MCF 10A (cell line): Measurements from ENCODE around the gene HPCAL1. TPM values are rescaled to one million over a fixed set of nuclear protein-coding genes. Genes with fewer than 3 reads are reported as not detected.
A peak's percentile ranks its signal among the peaks of the same experiment; 100 is the strongest.

Experiments used
- BruUV-seq: library from RNA; stranded (reverse); fragments of 400-500 nt; replicated peaks from 2 replicates; lab custom pipeline; 2021; lab: Mats Ljungman, UMichigan
- CTCF ChIA-PET: fragments of 300-600 bp; sonication (Branson Sonifier 250); formaldehyde crosslinking; extraction: SDS; loops from one replicate; lab custom pipeline; 2021; ENCODE audit warnings: antibody characterized with exemption, inconsistent platforms; lab: Yijun Ruan, JAX
- POLR2A ChIA-PET: fragments of 300-600, 350-650 bp; sonication (Branson Sonifier 250); formaldehyde crosslinking; extraction: SDS; loops from one replicate; lab custom pipeline; 2020; ENCODE audit warnings: antibody characterized with exemption, inconsistent platforms; lab: Yijun Ruan, JAX
- DNase-seq: peaks from one replicate; pipeline ENCODE4 v3.0.0-alpha.2; 2018; ENCODE audit not compliant: unreplicated experiment
- H3K27ac Mint-ChIP-seq: one replicate; pipeline ENCODE4 v1.8.0; 2022; ENCODE audit warnings: mild to moderate bottlenecking, low read depth, mixed read lengths; ENCODE audit not compliant: unreplicated experiment
- H3K27me3 Mint-ChIP-seq: one replicate; pipeline ENCODE4 v1.8.0; 2022; ENCODE audit warnings: mixed read lengths; ENCODE audit not compliant: insufficient read depth, unreplicated experiment
- H3K36me3 Mint-ChIP-seq: one replicate; pipeline ENCODE4 v1.8.0; 2022; ENCODE audit warnings: mild to moderate bottlenecking, moderate library complexity, mixed read lengths; ENCODE audit not compliant: insufficient read depth, unreplicated experiment
- H3K4me1 Mint-ChIP-seq: one replicate; pipeline ENCODE4 v1.8.0; 2022; ENCODE audit warnings: mixed read lengths; ENCODE audit not compliant: insufficient read depth, unreplicated experiment
- H3K4me3 Mint-ChIP-seq: one replicate; pipeline ENCODE4 v1.8.0; 2022; ENCODE audit warnings: mild to moderate bottlenecking, moderate library complexity, mixed read lengths; ENCODE audit not compliant: unreplicated experiment
- H3K9me3 Mint-ChIP-seq: one replicate; pipeline ENCODE4 v1.8.0; 2022; ENCODE audit warnings: mixed read lengths; ENCODE audit not compliant: unreplicated experiment
- CTCF ChIP-seq: fragments of 200-600 bp; IDR thresholded peaks from one replicate; pipeline ENCODE4 v1.8.0; 2022; ENCODE audit warnings: antibody characterized with exemption, mild to moderate bottlenecking; ENCODE audit not compliant: unreplicated experiment
- intact Hi-C: fragments of 100-400 bp; cut with micrococcal nuclease; formaldehyde crosslinking; loops from 2 replicates; pipeline ENCODE4 v1.14.1; 2022
- total RNA-seq: library from RNA; stranded (reverse); gene quantifications from 2 replicates; pipeline ENCODE4 v1.2.3, GENCODE V29; 2022

The HPCAL1 gene
- total RNA-seq, 1 experiment from 2014 or later: 144 TPM

GRCh38 chr2:10447895-10448575 is 145.3 kb downstream of the HPCAL1 start, which contains the start of gene ODC1:
ODC1 (minus strand) TSS chr2:10448327; CDS start chr2:10445032, 3,295 bp downstream.
- POLR2A ChIA-PET: interaction anchor here (0.6 to 3.0 kb wide), 11 partner anchors 9 to 604 kb away, joined by 3 to 19 read pairs (median 4); partner anchors contain the start of gene NOL10
- DNase-seq: peak; percentile 86
- TF ChIP-seq CTCF: no peak
- H3K9me3 Mint-ChIP-seq: no peaks in the 10 kb centered on the region
- H3K36me3 Mint-ChIP-seq: peaks cover 23% of the 10 kb centered on the region
- H3K27me3 Mint-ChIP-seq: no peaks in the 10 kb centered on the region
- CTCF ChIA-PET: interaction anchor here (0.6 to 8.9 kb wide), 9 partner anchors 11 to 675 kb away, joined by 3 to 53 read pairs (median 4); no protein-coding TSS in a partner anchor
- intact Hi-C loops: loop anchor here (2.0 kb wide), 1 partner anchor 211 kb away; no protein-coding TSS in a partner anchor
- peaks cover 12% of the 10 kb centered on the region for H3K4me1 Mint-ChIP-seq
- H3K4me3 Mint-ChIP-seq: peak within 1 kb of the TSS; percentile 93
- BruUV-seq: no TSS peak
- H3K27ac Mint-ChIP-seq: peak within 1 kb of the TSS; percentile 91

- no peaks in the 10 kb centered on the region for H3K9me3 Mint-ChIP-seq
- no peak for TF ChIP-seq CTCF
- BruUV-seq: TSS peak; percentile 81
- H3K27me3 Mint-ChIP-seq: no peaks in the 10 kb centered on the region
- H3K4me3 Mint-ChIP-seq: peak overlapping the region; percentile 93
- ChIA-PET POLR2A (interaction anchor here (0.6 to 3.0 kb wide), 9 partner anchors 13 to 236 kb away, joined by 3 to 19 read pairs (median 4); no protein-coding TSS in a partner anchor), CTCF (interaction anchor here (0.6 to 8.9 kb wide), 5 partner anchors 12 to 676 kb away, joined by 3 to 53 read pairs (median 4); no protein-coding TSS in a partner anchor)
- no peak overlapping the region for H3K27ac Mint-ChIP-seq
- H3K4me1 Mint-ChIP-seq: peaks cover 20% of the 10 kb centered on the region
- intact Hi-C loops: no loop called here
- DNase-seq: peak; percentile 71
- H3K36me3 Mint-ChIP-seq: peaks cover 15% of the 10 kb centered on the region
These were observed 146.1 kb downstream of the HPCAL1 start for GRCh38 chr2:10448576-10449485.

- TF ChIP-seq CTCF: no peak
- Mint-ChIP-seq H3K4me1 (peaks cover 26% of the 10 kb centered on the region), H3K27me3 (no peaks in the 10 kb centered on the region), H3K36me3 (peaks cover 9% of the 10 kb centered on the region), H3K9me3 (no peaks in the 10 kb centered on the region), H3K4me3 (peak overlapping the region; percentile 14), H3K27ac (no peak overlapping the region)
- POLR2A ChIA-PET: interaction anchor here (1.4 to 1.9 kb wide), 3 partner anchors 44 to 328 kb away, joined by 3 to 5 read pairs (median 4); no protein-coding TSS in a partner anchor
- no TSS peak for BruUV-seq
- intact Hi-C loops: no loop called here
- CTCF ChIA-PET: interaction anchor here (1.5 to 8.9 kb wide), 3 partner anchors 15 to 48 kb away, joined by 4 to 53 read pairs (median 5); no protein-coding TSS in a partner anchor
- DNase-seq: no peak
These were observed 146.8 kb downstream of the HPCAL1 start for GRCh38 chr2:10449486-10449831.
